Activated CD8-positive, alpha-beta T cell treated with anti-CD3 and anti-CD28 coated beads for 36 hours (primary cell): ENCODE results near the gene PGM5. TPM values are rescaled to one million over a fixed set of nuclear protein-coding genes. Genes with fewer than 3 reads are reported as not detected.
A peak's percentile ranks its signal among the peaks of the same experiment; 100 is the strongest.

Experiments used
- ATAC-seq: fragments of 200-7000 bp; cut with Tn5 transposase; one replicate; pipeline ENCODE4 v1.10.0; 2021; ENCODE audit warnings: mild to moderate bottlenecking, moderate library complexity
- CTCF ChIA-PET: fragments of 350-600 bp; sonication (Branson Sonifier 250); formaldehyde crosslinking; loops from one replicate; lab custom pipeline; 2021; ENCODE audit warnings: antibody characterized with exemption; lab: Charles Lee
- POLR2A ChIA-PET: fragments of 350-600 bp; sonication (Branson Sonifier 250); formaldehyde crosslinking; loops from one replicate; lab custom pipeline; 2021; ENCODE audit warnings: antibody characterized with exemption; lab: Charles Lee
- DNase-seq: peaks from one replicate; pipeline ENCODE4 v3.0.0-alpha.2; 2020
- H3K27ac Mint-ChIP-seq: one replicate; pipeline ENCODE4 v1.8.0; 2021; ENCODE audit warnings: mild to moderate bottlenecking, mixed read lengths
- H3K27me3 Mint-ChIP-seq: one replicate; pipeline ENCODE4 v1.8.0; 2021; ENCODE audit warnings: mixed read lengths
- H3K36me3 Mint-ChIP-seq: one replicate; pipeline ENCODE4 v1.8.0; 2021; ENCODE audit warnings: low read depth, mixed read lengths
- H3K4me1 Mint-ChIP-seq: one replicate; pipeline ENCODE4 v1.8.0; 2021; ENCODE audit warnings: low read depth, mixed read lengths
- H3K4me3 Mint-ChIP-seq: one replicate; pipeline ENCODE4 v1.8.0; 2021; ENCODE audit warnings: mild to moderate bottlenecking, moderate library complexity, mixed read lengths
- H3K9me3 Mint-ChIP-seq: one replicate; pipeline ENCODE4 v1.8.0; 2021; ENCODE audit warnings: mixed read lengths
- intact Hi-C: fragments of 100-400 bp; cut with micrococcal nuclease; formaldehyde crosslinking; loops from one replicate; pipeline ENCODE4 v1.10.0; 2022
- total RNA-seq, 2 experiments: library from RNA; stranded (reverse); gene quantifications; one replicate each; pipeline ENCODE4 v1.2.3, GENCODE V29; 2021
- TF ChIP-seq, protein P1 (sequence below): fragments of 200-600 bp; IDR thresholded peaks from one replicate; pipeline ENCODE4 v1.8.0; 2022; ENCODE audit warnings: antibody characterized with exemption, mild to moderate bottlenecking

The PGM5 gene
- total RNA-seq, 2 experiments from 2014 or later, result not detected

DNA sequence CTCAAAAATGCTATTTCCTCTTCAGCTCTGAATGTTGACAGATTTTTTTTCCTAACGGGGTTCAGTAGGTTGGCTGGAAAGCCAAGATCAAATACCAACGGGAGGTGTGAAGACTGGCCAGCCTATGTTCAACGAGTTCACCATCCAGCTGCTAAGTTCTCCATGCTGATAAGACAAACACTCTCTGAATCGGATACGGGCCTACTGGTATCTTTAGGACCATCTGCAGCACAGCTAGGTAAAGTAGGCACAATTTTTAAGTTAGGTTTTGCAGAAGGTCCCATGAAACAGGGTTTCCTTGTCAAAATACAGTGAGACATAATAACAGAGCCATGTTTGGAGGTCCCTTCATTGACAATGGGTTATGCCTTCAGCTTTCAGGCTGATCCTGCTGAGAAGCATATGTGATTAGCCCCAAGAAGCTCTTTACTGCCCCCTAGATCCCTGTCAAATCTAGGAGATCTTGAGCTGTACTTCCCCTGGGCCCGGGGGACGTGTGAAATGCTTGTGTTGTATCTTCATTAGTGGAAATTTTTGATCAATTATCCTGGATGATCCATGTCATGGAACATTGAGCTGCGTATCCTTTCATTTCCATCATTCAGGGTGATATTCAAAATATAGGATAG, 60.6 kb downstream of the PGM5 start:
- TF ChIP-seq, protein P1, sequence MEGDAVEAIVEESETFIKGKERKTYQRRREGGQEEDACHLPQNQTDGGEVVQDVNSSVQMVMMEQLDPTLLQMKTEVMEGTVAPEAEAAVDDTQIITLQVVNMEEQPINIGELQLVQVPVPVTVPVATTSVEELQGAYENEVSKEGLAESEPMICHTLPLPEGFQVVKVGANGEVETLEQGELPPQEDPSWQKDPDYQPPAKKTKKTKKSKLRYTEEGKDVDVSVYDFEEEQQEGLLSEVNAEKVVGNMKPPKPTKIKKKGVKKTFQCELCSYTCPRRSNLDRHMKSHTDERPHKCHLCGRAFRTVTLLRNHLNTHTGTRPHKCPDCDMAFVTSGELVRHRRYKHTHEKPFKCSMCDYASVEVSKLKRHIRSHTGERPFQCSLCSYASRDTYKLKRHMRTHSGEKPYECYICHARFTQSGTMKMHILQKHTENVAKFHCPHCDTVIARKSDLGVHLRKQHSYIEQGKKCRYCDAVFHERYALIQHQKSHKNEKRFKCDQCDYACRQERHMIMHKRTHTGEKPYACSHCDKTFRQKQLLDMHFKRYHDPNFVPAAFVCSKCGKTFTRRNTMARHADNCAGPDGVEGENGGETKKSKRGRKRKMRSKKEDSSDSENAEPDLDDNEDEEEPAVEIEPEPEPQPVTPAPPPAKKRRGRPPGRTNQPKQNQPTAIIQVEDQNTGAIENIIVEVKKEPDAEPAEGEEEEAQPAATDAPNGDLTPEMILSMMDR, result no peak
- Mint-ChIP-seq H3K4me1 (no peaks in the 10 kb centered on the region), H3K36me3 (no peaks in the 10 kb centered on the region), H3K4me3 (no peak overlapping the region), H3K9me3 (no peaks in the 10 kb centered on the region), H3K27ac (no peak overlapping the region), H3K27me3 (peaks cover 6% of the 10 kb centered on the region)
- DNase-seq, result peak; percentile 7
- CTCF ChIA-PET, result interaction anchor here (0.7 to 1.8 kb wide), 7 partner anchors 10 to 151 kb away, joined by 3 to 6 read pairs (median 3); no protein-coding TSS in a partner anchor
- POLR2A ChIA-PET, result no interaction called here
- intact Hi-C loops, result no loop called here
- no peak for ATAC-seq

DNA sequence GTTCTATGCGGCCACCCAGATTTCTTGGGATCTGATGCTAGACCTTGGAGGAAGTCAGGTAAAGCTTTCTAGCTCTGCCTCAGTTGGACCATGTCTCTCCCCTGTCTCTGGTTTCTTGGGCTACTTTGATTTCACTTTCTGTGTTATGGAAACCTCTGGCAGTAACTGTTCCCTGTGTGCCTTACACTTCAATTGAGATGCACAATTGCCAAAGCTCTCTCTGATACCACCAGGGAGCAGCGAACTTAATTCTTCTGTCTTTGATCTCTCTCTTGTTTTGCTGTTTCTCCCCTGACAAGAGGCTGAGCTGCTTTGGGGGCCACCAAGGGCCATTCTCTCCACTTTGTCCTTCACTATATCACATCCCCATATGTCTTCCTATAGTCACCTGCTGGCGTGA, 61.4 kb downstream of the PGM5 start:
- peaks cover 6% of the 10 kb centered on the region for H3K27me3 Mint-ChIP-seq
- H3K27ac Mint-ChIP-seq, result no peak overlapping the region
- no peaks in the 10 kb centered on the region for H3K36me3 Mint-ChIP-seq
- no peaks in the 10 kb centered on the region for H3K4me1 Mint-ChIP-seq
- CTCF ChIA-PET, result interaction anchor here (0.7 to 1.8 kb wide), 7 partner anchors 9 to 150 kb away, joined by 3 to 6 read pairs (median 3); no protein-coding TSS in a partner anchor
- DNase-seq (no peak), ATAC-seq (no peak)
- no peaks in the 10 kb centered on the region for H3K9me3 Mint-ChIP-seq
- TF ChIP-seq, protein P1, result no peak
- intact Hi-C loops, result no loop called here
- POLR2A ChIA-PET, result no interaction called here
- no peak overlapping the region for H3K4me3 Mint-ChIP-seq

DNA sequence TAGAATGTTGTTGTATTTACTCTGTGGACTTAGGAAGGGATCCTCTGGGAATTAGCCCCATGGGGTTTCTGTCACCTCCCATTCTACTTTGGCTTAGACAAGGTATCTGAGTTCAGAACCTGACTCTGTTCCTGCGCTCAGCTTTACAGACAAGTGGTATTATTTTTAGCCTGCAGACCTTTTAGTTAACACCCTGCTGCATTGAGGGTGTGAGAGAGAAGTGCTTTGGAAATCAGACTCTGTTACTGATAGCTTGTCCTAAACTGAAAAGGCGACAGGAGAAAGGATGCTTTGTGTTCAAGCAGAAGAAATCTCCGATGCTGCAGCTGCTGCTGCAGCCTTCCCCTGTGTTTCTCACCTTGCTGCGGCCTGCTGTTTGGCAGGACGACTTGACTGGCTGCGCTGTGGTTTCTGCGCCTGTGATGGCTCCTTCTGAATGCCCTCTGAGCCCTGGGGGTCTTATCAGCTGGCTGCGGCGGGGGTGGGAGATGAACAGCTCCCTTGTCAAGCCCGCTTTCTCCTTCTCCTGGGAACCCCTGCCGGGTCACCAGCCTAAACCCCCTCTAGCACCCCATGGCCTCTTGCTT, 61.9 kb downstream of the PGM5 start:
- no peaks in the 10 kb centered on the region for H3K9me3 Mint-ChIP-seq
- CTCF ChIA-PET, result interaction anchor here (1.2 to 1.8 kb wide), 3 partner anchors 12 to 150 kb away, joined by 3 to 6 read pairs (median 6); no protein-coding TSS in a partner anchor
- H3K4me1 Mint-ChIP-seq, result no peaks in the 10 kb centered on the region
- no peaks in the 10 kb centered on the region for H3K36me3 Mint-ChIP-seq
- POLR2A ChIA-PET, result no interaction called here
- TF ChIP-seq, protein P1, result no peak
- ATAC-seq (no peak), DNase-seq (no peak)
- no peak overlapping the region for H3K27ac Mint-ChIP-seq
- H3K4me3 Mint-ChIP-seq, result no peak overlapping the region
- intact Hi-C loops, result no loop called here
- peaks cover 6% of the 10 kb centered on the region for H3K27me3 Mint-ChIP-seq

DNA sequence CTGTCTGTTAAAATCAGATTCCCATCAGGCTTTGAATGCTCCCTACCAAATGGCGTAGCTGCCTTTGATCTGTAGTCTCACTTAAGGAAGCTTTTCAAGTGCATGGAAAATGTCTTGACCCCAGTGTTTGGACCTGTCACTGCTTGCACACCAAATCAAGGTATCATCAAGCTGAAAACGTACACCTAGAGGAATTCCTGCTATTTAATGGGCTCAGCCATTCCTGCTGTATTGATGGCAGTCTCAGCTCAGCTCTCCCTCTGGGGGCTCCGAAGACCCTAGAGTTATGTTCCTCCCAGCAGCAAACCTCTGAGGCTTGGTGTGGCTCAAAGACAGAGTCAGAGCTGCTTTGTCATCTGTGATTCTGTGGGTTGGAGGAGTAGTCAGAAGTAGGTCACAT, 63.5 kb downstream of the PGM5 start:
- H3K4me3 Mint-ChIP-seq, result no peak overlapping the region
- DNase-seq (no peak), ATAC-seq (no peak)
- no peaks in the 10 kb centered on the region for H3K9me3 Mint-ChIP-seq
- CTCF ChIA-PET, result no interaction called here
- H3K36me3 Mint-ChIP-seq, result no peaks in the 10 kb centered on the region
- POLR2A ChIA-PET, result no interaction called here
- intact Hi-C loops, result no loop called here
- H3K27me3 Mint-ChIP-seq, result peaks cover 9% of the 10 kb centered on the region
- H3K27ac Mint-ChIP-seq, result no peak overlapping the region
- no peaks in the 10 kb centered on the region for H3K4me1 Mint-ChIP-seq
- TF ChIP-seq, protein P1, result no peak

DNA sequence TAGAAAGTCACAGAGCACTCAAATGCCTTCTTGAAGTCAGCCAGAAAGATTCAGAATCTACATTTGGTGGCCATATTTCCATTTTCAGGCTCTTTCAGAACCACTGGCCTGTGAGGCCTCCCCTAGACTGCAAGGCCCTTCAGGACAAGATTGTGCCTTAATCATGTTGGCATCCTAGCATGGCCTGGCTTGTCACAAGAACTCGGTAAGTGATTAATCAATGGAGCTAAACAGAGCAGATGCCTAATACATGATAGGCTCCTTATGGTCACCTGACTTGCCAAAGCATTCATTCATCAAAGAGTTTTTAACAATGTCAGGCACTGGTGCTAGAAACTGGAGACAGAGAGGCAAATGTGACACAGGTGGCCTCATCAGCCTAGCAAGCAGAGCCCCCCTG, 70.3 kb downstream of the PGM5 start:
- CTCF ChIA-PET, result interaction anchor here (1.0 kb wide), 2 partner anchors 10 to 41 kb away, joined by 3 to 4 read pairs; no protein-coding TSS in a partner anchor

More for the DNA sequence above, 70.3 kb downstream of the PGM5 start:
- TF ChIP-seq, protein P1, result no peak
- POLR2A ChIA-PET, result no interaction called here
- Mint-ChIP-seq H3K27ac (no peak overlapping the region), H3K4me1 (no peaks in the 10 kb centered on the region), H3K4me3 (no peak overlapping the region), H3K9me3 (no peaks in the 10 kb centered on the region), H3K27me3 (peaks cover 11% of the 10 kb centered on the region), H3K36me3 (no peaks in the 10 kb centered on the region)
- ATAC-seq (no peak), DNase-seq (no peak)
- intact Hi-C loops, result no loop called here
